GM12878 (cell line): ENCODE results near the gene PYGB. TPM values are rescaled to one million over a fixed set of nuclear protein-coding genes. Genes with fewer than 3 reads are reported as not detected.

Experiments used
- ATAC-seq: fragments of 200-7000 bp; cut with Tn5 transposase; 3 replicates; pipeline ENCODE4 v1.9.1; 2020; ENCODE audit warnings: mild to moderate bottlenecking, moderate library complexity
- BruUV-seq: library from RNA; stranded (reverse); fragments of 400-500 nt; replicated peaks from 2 replicates; lab custom pipeline; 2021; lab: Mats Ljungman, UMichigan
- CTCF ChIA-PET: fragments of 300-600 bp; sonication (Branson Sonifier 250); formaldehyde crosslinking; extraction: SDS; loops from one replicate; lab custom pipeline; 2021; ENCODE audit warnings: inconsistent platforms; lab: Yijun Ruan, JAX
- POLR2A ChIA-PET: fragments of 350-600 bp; formaldehyde crosslinking; extraction: SDS; loops from one replicate; lab custom pipeline; 2021; ENCODE audit warnings: inconsistent platforms; lab: Charles Lee
- RAD21 ChIA-PET: fragments of 300-600 bp; sonication (Branson Sonifier 250); formaldehyde crosslinking; loops from one replicate; lab custom pipeline; 2023; ENCODE audit warnings: antibody characterized with exemption; ENCODE audit not compliant: unreplicated experiment; lab: Charles Lee
- SMC1A ChIA-PET: fragments of 300-600 bp; sonication (Branson Sonifier 250); formaldehyde crosslinking; loops from one replicate; lab custom pipeline; 2023; ENCODE audit not compliant: unreplicated experiment, uncharacterized antibody; lab: Charles Lee
- DNase-seq: peaks from one replicate; pipeline ENCODE4 v3.0.0-alpha.2; 2011; ENCODE audit warnings: low read depth, low spot score
- FAIRE-seq: peaks from 3 replicates; lab custom pipeline; 2011; peaks lifted over from hg19 to GRCh38; lab: Jason Lieb, UNC
- H2AFZ ChIP-seq: 2 replicates; pipeline ENCODE4 v1.6.0; 2011; ENCODE audit warnings: low read depth, low read length, control low read depth; ENCODE audit not compliant: control insufficient read depth
- H3K27ac ChIP-seq: 2 replicates; pipeline ENCODE4 v1.5.1; 2011; ENCODE audit warnings: control low read depth; ENCODE audit not compliant: control insufficient read depth, insufficient read depth
- H3K27me3 ChIP-seq, 2 experiments: replicated peaks in 1 of 2; 2 replicates each; pipeline versions ENCODE4 v1.6.0 to v1.6.1; 2011; ENCODE audit warnings: low read length in 1 of 2; ENCODE audit not compliant: control insufficient read depth in 2 of 2, insufficient read depth in 2 of 2
- H3K36me3 ChIP-seq, 2 experiments: 2 replicates each; pipeline ENCODE4 v1.5.1; 2011; ENCODE audit warnings: low read length in 1 of 2; ENCODE audit not compliant: control insufficient read depth in 2 of 2, insufficient read depth in 2 of 2
- H3K4me1 ChIP-seq: 2 replicates; pipeline ENCODE4 v1.6.1; 2011; ENCODE audit warnings: mild to moderate bottlenecking, low read length, moderate library complexity, mixed read lengths; ENCODE audit not compliant: control insufficient read depth, insufficient read depth
- H3K4me2 ChIP-seq: 2 replicates; pipeline ENCODE4 v1.6.0; 2011; ENCODE audit warnings: control low read depth; ENCODE audit not compliant: control insufficient read depth, insufficient read depth
- H3K4me3 ChIP-seq: fragments of 200-600 bp; sonication (generic); 2 replicates; pipeline ENCODE4 v1.5.1; 2016
- H3K79me2 ChIP-seq: 2 replicates; pipeline ENCODE4 v1.6.0; 2011; ENCODE audit warnings: low read length; ENCODE audit not compliant: control insufficient read depth, insufficient read depth
- H3K9ac ChIP-seq: 2 replicates; pipeline ENCODE4 v1.8.0; 2011; ENCODE audit warnings: low read length, control low read depth, mixed read lengths; ENCODE audit not compliant: control insufficient read depth, insufficient read depth
- H3K9me3 ChIP-seq: replicated peaks from 3 replicates; pipeline ENCODE4 v1.5.1; 2011; ENCODE audit warnings: mild to moderate bottlenecking, low read length; ENCODE audit not compliant: control insufficient read depth, insufficient read depth
- H4K20me1 ChIP-seq: 2 replicates; pipeline ENCODE4 v1.6.0; 2011; ENCODE audit not compliant: control insufficient read depth, insufficient read depth
- CBX3 ChIP-seq: fragments of 200-600 bp; sonication (generic); IDR thresholded peaks from 2 replicates; pipeline ENCODE4 v1.6.1; 2016; ENCODE audit warnings: low read depth, borderline replicate concordance
- EP300 ChIP-seq, 2 experiments: fragments of 150-350 bp in 1 of 2; IDR thresholded peaks; 2 replicates each; pipeline ENCODE4 v1.6.1; 2011 to 2012; ENCODE audit warnings: low read depth in 2 of 2, low read length in 2 of 2, borderline replicate concordance in 1 of 2, improper control_type of control experiment in 1 of 2, inconsistent platforms in 1 of 2; ENCODE audit not compliant: control insufficient read depth in 1 of 2
- ESRRA ChIP-seq: IDR thresholded peaks from 2 replicates; pipeline ENCODE4 v1.6.1; 2012; ENCODE audit warnings: mild to moderate bottlenecking, low read length, improper control_type of control experiment
- ETV6 ChIP-seq, 2 experiments: fragments of 450-650 bp in 1 of 2; IDR thresholded peaks in 1 of 2; conservative IDR thresholded peaks in 1 of 2; 2 replicates each; pipeline ENCODE4 v1.6.1; 2014; ENCODE audit warnings: antibody characterized with exemption in 1 of 2, borderline replicate concordance in 1 of 2, low read depth in 1 of 2, mild to moderate bottlenecking in 1 of 2, moderate library complexity in 1 of 2
- EZH2 ChIP-seq: IDR thresholded peaks from 2 replicates; pipeline ENCODE4 v1.6.1; 2012; ENCODE audit warnings: low read depth, mild to moderate bottlenecking, control low read depth, inconsistent platforms, low read length, borderline replicate concordance; ENCODE audit not compliant: control insufficient read depth
- NFIC ChIP-seq: IDR thresholded peaks from 2 replicates; pipeline ENCODE4 v1.6.1; 2012; ENCODE audit warnings: low read depth, mild to moderate bottlenecking, inconsistent platforms, low read length, moderate library complexity
- NFXL1 ChIP-seq: fragments of 450-650 bp; IDR thresholded peaks from 2 replicates; pipeline ENCODE4 v1.6.1; 2017; ENCODE audit warnings: antibody characterized with exemption, mild to moderate bottlenecking, borderline replicate concordance
- PRDM15 ChIP-seq: fragments of 450-650 bp; formaldehyde crosslinking; IDR thresholded peaks from 2 replicates; pipeline ENCODE4 v1.4.0; 2020; ENCODE audit warnings: mild to moderate bottlenecking, moderate library complexity
- RUNX3 ChIP-seq: IDR thresholded peaks from 2 replicates; pipeline ENCODE4 v1.6.1; 2012; ENCODE audit warnings: low read length, inconsistent platforms
- SMAD5 ChIP-seq: IDR thresholded peaks from 2 replicates; pipeline ENCODE4 v1.6.1; 2016; ENCODE audit warnings: antibody characterized with exemption, low read depth
- SMC3 ChIP-seq: IDR thresholded peaks from 2 replicates; pipeline ENCODE4 v1.6.1; 2011; ENCODE audit warnings: low read length, improper control_type of control experiment, borderline replicate concordance
- SUPT20H ChIP-seq: IDR thresholded peaks from 2 replicates; pipeline ENCODE4 v1.6.1; 2011; ENCODE audit warnings: low read depth, mild to moderate bottlenecking, low read length, moderate library complexity, borderline replicate concordance; ENCODE audit not compliant: control insufficient read depth
- USF1 ChIP-seq: IDR thresholded peaks from 2 replicates; pipeline ENCODE4 v1.6.1; 2011; ENCODE audit warnings: borderline replicate concordance, low read depth, mild to moderate bottlenecking, moderate library complexity, mixed read lengths, low read length; ENCODE audit not compliant: insufficient read depth; ENCODE audit errors: extremely low read length
- WGBS: methylation state at CpG from one replicate; pipeline ENCODE4 v1.1.6; 2016; ENCODE audit warnings: low lambda C conversion rate; ENCODE audit not compliant: insufficient replicate concordance, insufficient coverage; ENCODE audit errors: missing lambda C conversion rate; 5-methylcytosine and 5-hydroxymethylcytosine counted together
- in situ Hi-C: fragments of 300-500 bp; cut with MboI; formaldehyde crosslinking; loops from 9 replicates; pipeline ENCODE4 v1.14.3; 2018; ENCODE audit warnings: mixed read lengths
- intact Hi-C: fragments of 100-400 bp; cut with micrococcal nuclease; formaldehyde crosslinking; loops from one replicate; pipeline ENCODE4 v1.14.2; 2022; ENCODE audit not compliant: unreplicated experiment
- polyA plus RNA-seq, 11 experiments: library from polyadenylated mRNA; depleted of rRNA in 4 of 11; unstranded in 6 of 11; stranded (reverse) in 5 of 11; fragments of >200 nt; fragmentation: Nextera tagmentation in 4 of 11; fragmentation: Illumina TruSeq in 1 of 11; extraction: Ambion mirVana in 4 of 11; extraction: Trizol in 1 of 11; gene quantifications; 1 replicate in 1 of 11; 2 replicates in 10 of 11; pipeline versions ENCODE4 v1.2.1 to v1.2.3, GENCODE V29; 2011 to 2016; ENCODE audit warnings: inconsistent platforms in 2 of 11, missing spikeins in 2 of 11, low read depth in 1 of 11
- total RNA-seq, 4 experiments: library from RNA; depleted of rRNA in 3 of 4; stranded (reverse); fragments of >200 nt in 3 of 4; fragmentation: Illumina TruSeq in 1 of 4; extraction: Trizol in 1 of 4; gene quantifications; 2 replicates each; pipeline versions ENCODE4 v1.2.1 to v1.2.3, GENCODE V29; 2013 to 2021

PYGB gene
- total and polyA plus RNA-seq, 10 of the 15 experiments (the other 5 are each of a cell fraction or from before 2014, with no cell fraction given), result 0.34 to 33.5 (median 21.8) TPM

- TF ChIP-seq USF1, result no peak
- no peak for TF ChIP-seq SMAD5
- TF ChIP-seq SUPT20H, result no peak
- TF ChIP-seq SMC3, result no peak
- TF ChIP-seq NFIC, result no peak
- TF ChIP-seq NFXL1, result no peak
- TF ChIP-seq EP300 (IDR thresholded peaks at IDR 0.05; ENCODE audit: borderline replicate concordance in 1 of 2, control insufficient read depth in 1 of 2, low read depth in 2 of 2, low read length in 2 of 2), result no peak
- no peak for TF ChIP-seq RUNX3
Measured at GRCh38 chr20:25269057-25269832, 21.4 kb downstream of the PYGB start (continued).

- no peaks in the 10 kb centered on the region for H3K27me3 ChIP-seq
- ATAC-seq, result no peak
- DNase-seq, result no peak
- 97% methylated on average over 6 of the region's 6 CpGs for WGBS
- no peak for FAIRE-seq
- no peak overlapping the region for H2AFZ ChIP-seq
- POLR2A ChIA-PET, result no interaction called here
- RAD21 ChIA-PET, result no interaction called here
- no peak overlapping the region for H3K9ac ChIP-seq
- no peak overlapping the region for H3K27ac ChIP-seq
- no peaks in the 10 kb centered on the region for H3K9me3 ChIP-seq
- CTCF ChIA-PET, result interaction anchor here (0.6 kb wide), 1 partner anchor 470 kb away, joined by 3 read pairs; no protein-coding TSS in a partner anchor
- intact Hi-C loops (loop anchor here (10.0 kb wide), 1 partner anchor 65 kb away; no protein-coding TSS in a partner anchor), in situ Hi-C loops (loop anchor here (25.0 kb wide), 1 partner anchor 1908 kb away; the partner anchor contains the start of genes GZF1 and NXT1)
- no TSS peak for BruUV-seq
- no peak overlapping the region for H3K4me2 ChIP-seq
- H3K4me1 ChIP-seq, result no peaks in the 10 kb centered on the region
- TF ChIP-seq EZH2, result no peak
- TF ChIP-seq ETV6 (conservative IDR thresholded peaks at IDR 0.05 in 1 of 2, IDR thresholded peaks at IDR 0.05 in 1 of 2; ENCODE audit: borderline replicate concordance in 1 of 2, low read depth in 1 of 2), result no peak
- no peak for TF ChIP-seq ESRRA
- no peak for TF ChIP-seq CBX3
- no peak for TF ChIP-seq PRDM15 (CRISPR knock-in tag)
- no peak for TF ChIP-seq SMC3
- no peak for TF ChIP-seq EP300 (IDR thresholded peaks at IDR 0.05; ENCODE audit: borderline replicate concordance in 1 of 2, control insufficient read depth in 1 of 2, low read depth in 2 of 2, low read length in 2 of 2)
- no peaks in the 10 kb centered on the region for H3K79me2 ChIP-seq
- H3K4me3 ChIP-seq, result no peak overlapping the region
- SMC1A ChIA-PET, result no interaction called here
- peaks cover 15 to 26% of the 10 kb centered on the region in 2 experiments for H3K36me3 ChIP-seq
- no peaks in the 10 kb centered on the region for H4K20me1 ChIP-seq
Measured at GRCh38 chr20:25269833-25270170, 21.9 kb downstream of the PYGB start.
